Hematopoietic multipotent progenitor cell treated with erythropoietin and hydrocortisone succinate and interleukin-3 and kit ligand, for 6 days (in vitro differentiated cells): ENCODE data around the gene NUP205.
A peak's percentile ranks its signal among the peaks of the same experiment; 100 is the strongest.
"Not testable (repeated sequence)": the region's sequence is repeated elsewhere in the genome, so short reads cannot be mapped to it uniquely, and the experiment has no call there.

Experiments
- DNase-seq: peaks from one replicate; pipeline ENCODE4 v3.0.0-alpha.2; 2015

The NUP205 gene

DNA sequence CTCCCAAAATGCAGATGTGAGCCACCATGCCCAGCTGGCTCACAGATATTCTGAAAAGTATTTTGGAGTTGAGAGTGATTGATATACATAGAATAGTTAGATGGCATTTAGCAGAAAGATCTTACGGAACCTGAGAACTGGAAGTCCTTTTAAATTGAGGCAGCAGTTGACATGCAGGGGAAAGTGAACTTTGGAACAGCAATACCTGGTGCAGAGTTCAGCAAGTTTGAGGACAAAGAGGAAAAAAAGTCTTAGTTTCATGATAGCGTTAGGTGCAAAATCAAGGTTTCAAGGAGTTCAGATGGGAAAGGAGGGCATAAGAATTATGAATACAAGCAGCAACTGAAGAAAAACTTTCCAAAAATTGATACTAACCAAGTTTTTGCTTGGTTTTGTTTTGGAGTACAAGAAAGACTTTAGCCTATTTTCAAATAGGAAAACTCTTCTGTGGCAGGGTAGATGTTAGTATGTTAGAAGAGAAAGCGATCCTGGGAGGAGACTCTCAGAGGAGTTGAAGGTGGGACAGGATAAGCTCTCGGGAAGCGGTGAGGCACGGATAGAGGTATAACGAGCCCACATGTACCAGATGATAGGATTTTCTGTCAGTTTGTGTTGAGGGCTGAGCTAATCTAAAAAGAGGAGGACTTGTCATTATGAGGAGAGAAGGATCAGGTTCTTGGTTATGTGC is 76.6 kb downstream of the NUP205 start:
- no peak for DNase-seq

DNA sequence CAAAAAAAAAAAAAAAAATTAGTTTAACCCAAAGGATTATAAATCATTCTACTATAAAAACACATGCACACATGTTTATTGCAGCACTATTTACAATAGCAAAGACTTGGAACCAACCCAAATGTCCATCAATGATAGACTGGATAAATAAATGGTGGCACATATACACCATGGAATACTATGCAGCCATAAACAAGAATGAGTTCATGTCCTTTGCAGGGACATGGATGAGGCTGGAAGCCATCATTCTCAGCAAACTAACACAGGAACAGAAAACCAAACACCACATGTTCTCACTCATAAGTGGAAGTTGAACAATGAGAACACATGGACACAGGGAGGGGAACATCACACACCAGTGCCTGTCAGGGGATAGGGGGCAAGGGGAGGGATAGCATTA is 82.0 kb downstream of the NUP205 start:
- DNase-seq = not testable (repeated sequence)

GRCh38 chr7:135644154-135644553 is 86.4 kb downstream of the NUP205 start:
- DNase-seq = peak; percentile 21

DNA sequence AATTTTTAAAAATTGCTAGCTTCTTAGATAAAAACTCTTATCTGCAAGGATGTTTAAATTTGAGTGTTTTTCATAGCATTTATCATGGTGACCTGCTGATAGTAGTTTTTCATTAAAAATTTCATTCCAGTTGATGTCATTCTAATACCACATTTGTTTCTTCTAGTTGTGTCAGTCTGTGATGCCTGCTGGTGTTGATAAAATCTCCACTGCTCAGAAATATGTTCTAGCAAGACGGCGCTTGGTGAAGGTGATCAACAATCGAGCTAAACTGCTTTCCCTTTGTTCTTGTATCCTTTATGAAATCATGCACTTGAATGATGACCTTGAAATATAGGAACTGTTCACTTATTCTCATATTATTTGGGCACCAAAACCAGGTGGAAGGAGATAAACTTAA is 87.0 kb downstream of the NUP205 start:
- DNase-seq = no peak

DNA sequence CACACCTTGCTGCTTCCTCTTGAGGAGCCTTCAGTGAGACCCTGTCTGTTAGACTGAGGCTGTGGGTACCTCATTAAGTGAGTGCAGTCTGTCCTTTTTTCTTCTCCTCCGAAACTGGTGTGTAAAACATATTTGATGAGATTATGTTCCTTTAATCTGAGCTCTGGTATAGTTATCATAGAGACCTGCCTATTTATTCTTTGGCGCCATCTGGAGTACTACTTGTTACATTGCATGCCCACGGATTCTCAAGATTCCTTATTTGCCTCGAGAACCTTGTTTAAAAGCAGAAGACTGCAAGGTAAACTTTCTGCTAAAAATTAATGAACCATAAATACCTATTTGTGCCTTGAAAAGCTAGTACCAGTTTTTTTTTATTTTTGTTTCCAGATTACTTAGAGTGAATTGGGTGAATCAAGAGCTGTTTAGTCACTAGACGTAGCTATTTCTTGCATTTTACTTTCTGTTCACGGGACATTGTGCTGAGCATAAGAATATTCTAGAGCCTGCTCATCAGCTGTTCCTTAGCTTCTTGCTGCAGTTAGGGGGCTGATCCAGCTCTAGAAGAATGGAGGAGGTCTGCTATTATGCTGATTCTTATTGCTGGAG is 87.7 kb downstream of the NUP205 start:
- DNase-seq = peak; percentile 89

GRCh38 chr7:135647755-135648154 is 90.0 kb downstream of the NUP205 start:
- DNase-seq = no peak

- no peak for DNase-seq
Measured at GRCh38 chr7:135648235-135648634, 90.5 kb downstream of the NUP205 start.

- peak; percentile 33 for DNase-seq
Measured at GRCh38 chr7:135650831-135651573, 93.3 kb downstream of the NUP205 start.

- no peak for DNase-seq
Measured at GRCh38 chr7:135653340-135654080, 95.8 kb downstream of the NUP205 start.

DNA sequence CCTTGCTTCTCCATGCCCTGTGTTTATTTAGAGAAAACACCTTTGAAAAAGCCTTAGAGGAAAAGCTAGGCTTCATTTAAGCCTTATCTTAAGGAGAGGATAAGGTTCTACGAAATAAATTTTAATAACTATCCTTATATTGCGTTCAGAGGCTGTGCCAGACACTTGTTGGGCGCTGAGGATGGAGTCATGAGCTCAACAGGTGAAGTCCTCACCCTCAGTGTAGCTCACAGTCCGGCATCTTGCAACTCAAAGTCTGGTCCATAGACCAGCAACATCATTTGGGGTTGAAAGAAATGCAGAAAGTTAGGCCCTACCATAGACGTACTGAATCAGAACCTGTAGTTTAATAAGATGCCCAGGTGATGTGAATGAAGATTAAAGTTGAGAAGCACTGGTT is 100.8 kb downstream of the NUP205 start:
- no peak for DNase-seq

DNA sequence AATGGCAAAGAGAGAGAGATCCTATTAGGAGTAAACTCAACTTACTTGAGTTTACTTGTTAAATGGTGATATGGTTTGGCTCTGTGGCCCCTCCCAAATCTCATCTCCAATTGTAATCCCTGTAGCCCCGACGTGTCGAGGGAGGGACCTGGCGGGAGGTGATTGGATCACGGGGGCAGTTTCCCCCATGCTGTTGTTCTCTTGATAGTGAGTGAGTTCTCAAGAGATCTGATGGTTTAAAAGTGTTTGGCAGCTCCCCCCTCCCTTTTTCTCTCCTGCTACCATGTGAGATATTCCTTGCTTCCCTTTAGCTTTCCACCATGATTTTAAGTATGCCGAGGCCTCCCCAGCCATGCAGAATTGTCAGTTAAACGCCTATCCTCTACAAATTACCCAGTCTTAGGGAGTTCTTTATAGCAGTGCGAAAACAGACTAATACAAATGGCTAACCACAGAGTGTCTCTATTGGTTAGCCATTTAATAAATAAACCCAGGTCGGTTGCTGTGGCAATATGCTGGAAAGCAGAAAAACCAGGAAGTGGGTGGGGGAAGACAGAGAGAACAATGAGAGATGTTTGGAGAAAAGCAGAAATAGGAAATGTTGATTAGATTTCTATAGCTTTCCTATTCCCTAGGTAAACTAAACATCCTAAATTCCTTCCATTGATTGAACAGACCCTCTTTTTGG is 101.6 kb downstream of the NUP205 start:
- DNase-seq = peak; percentile 55

DNA sequence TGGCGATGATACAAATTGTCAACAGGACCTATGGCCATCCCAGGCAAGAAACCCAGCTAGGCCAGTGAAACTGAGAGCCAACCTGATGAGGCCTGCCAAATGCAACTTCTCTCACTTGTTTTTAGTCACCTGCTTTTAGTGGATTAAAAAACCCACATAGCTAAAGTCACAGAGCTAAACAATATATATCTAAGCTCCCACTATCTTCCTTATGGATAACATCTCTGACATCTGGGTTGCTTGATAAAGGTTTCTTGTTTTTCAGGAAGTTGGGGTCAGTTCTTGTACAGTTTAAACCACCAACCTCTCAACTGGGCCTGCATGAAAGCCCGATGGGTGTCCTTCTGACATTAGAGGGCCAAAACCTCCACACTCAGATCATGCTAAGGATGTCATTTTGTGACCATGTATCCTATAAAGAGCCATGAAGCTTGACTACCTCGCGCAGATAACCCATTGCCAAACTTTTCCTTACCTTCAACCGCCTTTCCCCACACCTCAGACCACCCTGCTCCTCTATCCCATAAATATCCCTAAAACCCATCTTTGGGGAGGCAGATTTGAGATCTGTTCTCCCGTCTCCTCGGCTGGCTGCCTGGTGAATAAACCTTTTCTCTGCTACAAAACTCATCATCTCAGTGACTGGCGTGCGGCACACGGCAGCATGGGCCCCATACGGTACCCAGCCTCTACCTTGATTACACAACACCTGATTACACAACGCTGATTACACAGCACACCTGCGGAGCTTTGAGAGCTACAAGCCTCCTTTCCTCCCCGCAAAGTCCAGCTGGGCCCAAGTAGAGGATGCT is 103.8 kb downstream of the NUP205 start:
- peak; percentile 86 for DNase-seq

DNA sequence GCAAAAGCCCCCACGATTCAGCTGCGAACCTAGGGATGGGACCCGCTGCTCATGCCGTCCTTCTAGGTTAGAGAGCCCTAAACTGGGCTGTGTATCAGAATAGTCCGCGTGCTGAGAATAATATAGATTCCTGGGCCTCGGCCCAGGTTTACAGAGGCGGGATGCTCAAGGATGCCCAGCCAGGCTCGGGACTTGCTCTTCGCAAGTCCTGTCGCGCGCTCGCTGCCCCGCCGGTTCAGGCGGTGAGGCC is 104.3 kb downstream of the NUP205 start:
- DNase-seq = no peak

DNA sequence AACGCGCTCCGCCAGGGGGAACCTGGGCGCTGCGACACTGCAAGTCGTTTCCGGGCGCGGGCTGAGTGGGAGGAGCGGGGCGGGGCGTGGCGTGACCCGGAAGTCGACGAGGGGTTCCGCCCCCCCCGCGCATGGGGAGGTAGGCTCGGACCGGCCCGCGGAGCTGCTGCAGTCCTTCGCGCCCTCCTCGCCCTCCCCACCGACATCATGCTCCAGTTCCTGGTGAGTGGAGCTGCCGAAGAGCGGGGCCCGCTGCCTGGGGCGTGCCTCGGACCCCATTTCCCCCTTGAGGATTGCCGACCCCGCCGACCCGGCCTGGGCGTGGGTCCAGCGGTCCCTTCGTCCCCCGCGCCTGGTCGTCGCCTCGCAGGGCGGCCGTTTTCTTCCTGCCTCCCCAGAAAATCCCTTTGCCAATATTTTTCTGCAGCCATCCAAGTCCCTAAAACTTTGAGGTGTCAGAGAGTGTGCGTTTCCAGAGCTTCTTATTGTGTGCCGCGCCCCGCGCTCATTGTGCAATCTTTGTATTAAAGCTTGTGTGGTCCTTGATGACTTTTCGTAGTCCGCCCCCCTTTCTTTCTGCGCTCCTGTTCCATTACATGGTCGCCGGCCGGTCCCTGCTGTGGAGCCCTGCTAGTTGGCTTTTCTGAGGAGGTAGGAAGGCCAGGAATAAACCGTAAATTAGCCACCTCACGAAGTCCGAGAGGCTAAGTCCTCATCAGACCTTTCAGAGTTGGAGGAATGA is 104.8 kb downstream of the NUP205 start, which contains the start of gene STMP1:
Gene STMP1, plus strand, starts transcription at position 142 of the 742 bp plus-strand sequence.
- peak; percentile 96 for DNase-seq

DNA sequence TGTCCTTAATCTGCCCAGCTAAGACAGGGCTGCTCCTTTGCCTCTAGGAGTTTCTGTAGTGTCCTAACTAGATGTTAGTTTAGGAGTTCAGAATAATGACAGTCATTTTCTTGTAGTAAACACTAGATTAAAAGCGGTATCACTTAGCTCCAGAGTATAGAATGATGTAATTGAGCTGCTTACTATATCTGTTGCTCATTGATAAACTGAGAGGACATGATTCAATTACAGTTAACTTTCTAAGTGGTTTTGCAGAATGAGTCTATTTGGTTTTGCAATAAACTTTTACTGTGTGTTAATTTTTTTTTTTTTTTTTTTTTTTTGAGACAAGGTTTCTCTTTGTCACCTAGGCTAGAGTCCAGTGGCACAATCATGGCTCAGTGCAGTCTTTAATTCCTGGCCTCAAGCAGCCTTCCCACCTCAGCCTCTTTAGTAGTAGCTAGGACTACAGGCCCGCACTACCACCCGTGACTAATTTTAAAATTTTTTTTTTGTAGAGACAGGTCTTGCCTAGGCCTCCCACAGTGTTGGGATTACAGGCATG is 106.4 kb downstream of the NUP205 start:
- peak; percentile 90 for DNase-seq

GRCh38 chr7:135665042-135665441 is 107.3 kb downstream of the NUP205 start:
- DNase-seq = peak; percentile 43

- DNase-seq = no peak
Measured at GRCh38 chr7:135666156-135666555, 108.4 kb downstream of the NUP205 start.

DNA sequence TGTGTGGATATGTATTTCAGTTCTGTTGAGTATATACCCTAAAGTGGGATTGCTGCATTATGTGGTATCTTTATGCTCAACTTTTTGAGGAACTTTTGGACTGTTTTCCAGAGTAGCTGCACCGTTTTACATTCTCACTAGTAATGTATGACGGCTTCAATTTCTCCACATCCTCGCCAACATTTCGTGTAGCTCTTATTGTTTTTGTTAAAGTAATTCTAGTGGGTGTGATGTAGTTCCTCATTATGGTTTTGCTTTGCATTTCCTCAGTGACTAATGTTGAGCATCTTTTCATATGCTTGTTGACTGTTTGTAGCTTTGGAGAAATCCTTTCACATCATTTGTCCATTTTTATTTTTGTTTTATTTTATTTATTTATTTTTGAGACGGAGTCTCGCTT is 109.1 kb downstream of the NUP205 start:
- DNase-seq = no peak

DNA sequence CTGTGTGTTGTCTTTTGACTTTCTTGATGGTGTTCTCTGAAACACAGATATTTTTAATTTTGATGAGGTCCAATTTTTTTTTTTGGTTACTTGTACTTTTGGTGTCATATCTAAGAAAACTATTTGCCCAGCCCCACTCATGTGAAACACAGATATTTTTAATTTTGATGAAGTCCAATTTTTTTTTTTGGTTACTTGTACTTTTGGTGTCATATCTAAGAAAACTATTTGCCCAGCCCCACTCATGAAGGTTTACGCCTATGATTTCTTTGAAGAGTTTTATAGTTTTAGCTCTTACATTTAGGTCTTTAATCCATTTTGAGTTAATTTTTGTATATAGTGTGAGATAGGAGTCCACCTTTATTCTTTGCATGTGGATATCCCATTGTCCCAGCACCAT is 109.9 kb downstream of the NUP205 start:
- not testable (repeated sequence) for DNase-seq

DNA sequence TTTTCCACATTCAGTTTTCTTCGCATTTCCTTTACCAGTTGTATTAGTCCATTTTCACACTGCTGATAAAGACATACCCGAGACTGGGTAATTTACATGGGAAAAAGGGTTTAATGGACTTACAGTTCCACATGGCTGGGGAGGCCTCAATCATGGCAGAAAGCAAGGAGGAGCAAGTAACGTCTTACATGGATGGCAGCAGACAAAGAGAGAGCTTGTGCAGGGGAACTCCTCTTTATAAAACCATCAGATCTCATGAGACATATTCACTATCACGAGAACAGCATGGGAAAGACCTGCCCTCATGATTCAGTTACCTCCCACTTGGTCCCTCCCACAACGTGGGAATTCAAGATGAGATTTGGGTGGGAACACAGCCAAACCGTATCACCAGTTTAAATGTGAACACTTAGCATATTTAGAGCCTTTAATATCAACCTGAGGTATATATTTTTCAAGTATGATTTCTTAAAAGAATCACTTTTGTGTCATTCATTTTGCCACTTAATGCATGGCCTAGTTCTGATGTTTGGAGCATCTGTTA is 111.2 kb downstream of the NUP205 start:
- DNase-seq = not testable (repeated sequence)

DNA sequence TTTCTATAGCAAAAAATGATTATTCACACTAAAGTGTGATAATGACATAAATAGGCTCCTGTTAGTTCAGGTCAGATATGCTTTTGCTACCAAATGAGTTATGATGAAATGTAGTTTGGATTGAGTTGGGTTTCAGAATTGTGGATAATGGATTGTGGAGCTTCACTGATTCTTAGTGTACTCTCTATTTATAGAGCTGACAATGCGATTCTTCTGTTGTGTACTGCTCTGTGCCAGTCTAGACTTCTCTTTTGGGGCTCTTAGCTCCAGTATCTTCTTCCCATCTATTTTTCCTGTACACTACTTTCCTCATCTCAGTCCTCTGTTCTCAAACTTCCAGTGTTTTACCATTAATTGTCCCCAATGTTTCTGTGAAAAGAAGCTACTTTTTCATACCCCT is 112.1 kb downstream of the NUP205 start:
- no peak for DNase-seq
